Gastrocnemius medialis (tissue), 4 donors: Measurements from ENCODE around the gene UGP2. TPM values are rescaled to one million over a fixed set of nuclear protein-coding genes. Genes with fewer than 3 reads are reported as not detected.

ENCODE experiments used
- ATAC-seq, 2 donors: fragments of 150-250 bp; one replicate each; pipeline ENCODE4 v1.9.1; 2016
- DNase-seq, 2 donors: peaks; one replicate each; pipeline ENCODE4 v3.0.0-alpha.2; 2019
- H3K27ac ChIP-seq, 4 donors: fragments of 200-600 bp; sonication (generic); 1 replicate in 1 of 4; 2 replicates in 3 of 4; pipeline ENCODE4 v1.5.1; 2016 to 2018; ENCODE audit warnings: mild to moderate bottlenecking in 2 of 4, moderate library complexity in 1 of 4
- H3K27me3 ChIP-seq, 3 donors: fragments of 200-600 bp; sonication (generic) in 2 of 3; 1 replicate in 1 of 3; 2 replicates in 2 of 3; pipeline versions ENCODE4 v1.5.1 to v1.6.0; 2016 to 2019; ENCODE audit warnings: mild to moderate bottlenecking in 1 of 3, moderate library complexity in 1 of 3
- H3K36me3 ChIP-seq, 2 donors: fragments of 200-600 bp; sonication (generic) in 1 of 2; one replicate each; pipeline ENCODE4 v1.5.1; 2017 to 2018
- H3K4me1 ChIP-seq, 2 donors: fragments of 200-600 bp; sonication (generic) in 1 of 2; one replicate each; pipeline ENCODE4 v1.5.1; 2016 to 2017; ENCODE audit warnings: mild to moderate bottlenecking in 2 of 2
- H3K4me3 ChIP-seq, 4 donors: fragments of 200-600 bp; sonication (generic) in 3 of 4; 1 replicate in 1 of 4; 2 replicates in 3 of 4; pipeline ENCODE4 v1.5.1; 2016 to 2019; ENCODE audit warnings: mild to moderate bottlenecking in 2 of 4
- H3K9me3 ChIP-seq, 3 donors: fragments of 200-600 bp; sonication (generic) in 2 of 3; 1 replicate in 1 of 3; 2 replicates in 2 of 3; pipeline ENCODE4 v1.5.1; 2016 to 2019
- POLR2A ChIP-seq, 2 donors: fragments of 450-650 bp; IDR thresholded peaks; one replicate each; pipeline ENCODE4 v1.6.1; 2017; ENCODE audit warnings: antibody characterized with exemption in 2 of 2, mild to moderate bottlenecking in 2 of 2, moderate library complexity in 2 of 2
- in situ Hi-C, 4 donors: fragments of 200-750 bp; cut with MboI; loops; one replicate each; pipeline versions ENCODE4 v1.15.0 to v1.8.0; 2017; ENCODE audit warnings: low sequenced_read_pairs in 4 of 4
- intact Hi-C: fragments of 100-400 bp; cut with DNase I; formaldehyde crosslinking; loops from one replicate; pipeline ENCODE4 v1.15.1; 2023; ENCODE audit warnings: low total_unique reads
- total RNA-seq, 4 donors: library from RNA; depleted of rRNA; stranded (reverse); fragments of >200 nt; gene quantifications; one replicate each; pipeline versions ENCODE4 v1.1.0 to v1.2.3, GENCODE V29; 2016
- TF ChIP-seq, protein P1 (sequence below), 5 experiments: fragments of 450-650 bp in 3 of 5; fragments of 200-600 bp in 2 of 5; sonication (generic) in 2 of 5; IDR thresholded peaks in 4 of 5; conservative IDR thresholded peaks in 1 of 5; 1 replicate in 4 of 5; 2 replicates in 1 of 5; pipeline ENCODE4 v1.5.1; 2016 to 2019; ENCODE audit warnings: antibody characterized with exemption in 5 of 5, mild to moderate bottlenecking in 3 of 5, moderate library complexity in 3 of 5

The UGP2 gene
- total RNA-seq, 4 donors from 2014 or later = 398 to 784 (median 580) TPM

DNA sequence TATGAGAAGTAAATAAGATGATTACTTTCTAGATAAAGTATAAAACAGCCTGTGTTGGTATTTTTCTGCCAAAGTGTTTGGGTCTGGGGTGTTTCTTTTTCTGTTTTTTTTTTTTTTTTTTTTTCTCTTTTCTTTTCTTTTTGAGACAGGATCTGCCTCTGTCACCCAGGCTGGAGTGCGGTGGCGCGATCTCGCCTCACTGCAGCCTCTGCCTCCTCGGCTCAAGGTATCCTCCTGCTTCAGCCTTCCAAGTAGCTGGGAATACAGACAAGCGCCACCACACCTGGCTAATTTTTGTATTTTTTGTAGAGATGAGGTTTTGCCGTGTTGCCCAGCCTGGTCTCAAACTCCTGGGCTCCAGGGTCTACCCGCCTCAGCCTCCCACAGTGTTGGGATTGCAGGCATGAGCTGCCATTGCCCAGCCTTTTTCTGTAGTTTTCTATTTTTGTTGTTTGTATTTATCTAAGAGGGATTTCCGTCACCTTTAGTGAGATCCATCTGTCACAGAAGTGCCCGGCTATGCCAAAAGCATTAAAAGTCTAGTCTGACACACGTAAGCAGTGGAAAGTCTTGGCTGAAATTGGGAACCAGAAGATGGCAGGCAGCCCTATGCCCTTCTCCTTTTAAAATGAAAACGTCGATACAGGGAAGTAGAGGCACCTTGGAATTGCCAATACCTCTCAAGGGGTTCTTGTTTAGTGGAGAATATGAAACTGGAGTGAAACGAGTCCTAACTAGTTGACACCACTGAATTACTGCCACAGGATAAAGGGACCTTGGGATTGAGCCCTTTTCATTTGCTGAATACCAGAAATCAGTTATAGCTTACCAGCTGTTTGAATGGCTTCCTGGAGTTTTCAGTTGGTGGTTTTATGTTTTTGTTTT lies 14.0 kb downstream of the UGP2 start:
- Histone ChIP-seq H3K9me3 (no peaks in the 10 kb centered on the region), H3K4me3 (peak overlapping the region in 2 of 4 donors; percentile 9 to 24), H3K36me3 (peaks cover 0 to 42% of the 10 kb centered on the region in 2 donors), H3K27ac (peak overlapping the region; percentile 77 to 98 (median 96)), H3K4me1 (peaks cover 52 to 53% of the 10 kb centered on the region in 2 donors), H3K27me3 (no peaks in the 10 kb centered on the region)
- no peak for TF ChIP-seq POLR2A (IDR thresholded peaks at IDR 0.05)
- TF ChIP-seq, protein P1, sequence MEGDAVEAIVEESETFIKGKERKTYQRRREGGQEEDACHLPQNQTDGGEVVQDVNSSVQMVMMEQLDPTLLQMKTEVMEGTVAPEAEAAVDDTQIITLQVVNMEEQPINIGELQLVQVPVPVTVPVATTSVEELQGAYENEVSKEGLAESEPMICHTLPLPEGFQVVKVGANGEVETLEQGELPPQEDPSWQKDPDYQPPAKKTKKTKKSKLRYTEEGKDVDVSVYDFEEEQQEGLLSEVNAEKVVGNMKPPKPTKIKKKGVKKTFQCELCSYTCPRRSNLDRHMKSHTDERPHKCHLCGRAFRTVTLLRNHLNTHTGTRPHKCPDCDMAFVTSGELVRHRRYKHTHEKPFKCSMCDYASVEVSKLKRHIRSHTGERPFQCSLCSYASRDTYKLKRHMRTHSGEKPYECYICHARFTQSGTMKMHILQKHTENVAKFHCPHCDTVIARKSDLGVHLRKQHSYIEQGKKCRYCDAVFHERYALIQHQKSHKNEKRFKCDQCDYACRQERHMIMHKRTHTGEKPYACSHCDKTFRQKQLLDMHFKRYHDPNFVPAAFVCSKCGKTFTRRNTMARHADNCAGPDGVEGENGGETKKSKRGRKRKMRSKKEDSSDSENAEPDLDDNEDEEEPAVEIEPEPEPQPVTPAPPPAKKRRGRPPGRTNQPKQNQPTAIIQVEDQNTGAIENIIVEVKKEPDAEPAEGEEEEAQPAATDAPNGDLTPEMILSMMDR (IDR thresholded peaks at IDR 0.05 in 4 of 5, conservative IDR thresholded peaks at IDR 0.05 in 1 of 5) = no peak
- intact Hi-C loops = no loop called here
- DNase-seq (no peak), ATAC-seq (no peak)
- in situ Hi-C loops = loop anchor here in 2 of 4 donors (10.0 to 25.0 kb wide), 2 partner anchors 161 to 168 kb away; no protein-coding TSS in a partner anchor

DNA sequence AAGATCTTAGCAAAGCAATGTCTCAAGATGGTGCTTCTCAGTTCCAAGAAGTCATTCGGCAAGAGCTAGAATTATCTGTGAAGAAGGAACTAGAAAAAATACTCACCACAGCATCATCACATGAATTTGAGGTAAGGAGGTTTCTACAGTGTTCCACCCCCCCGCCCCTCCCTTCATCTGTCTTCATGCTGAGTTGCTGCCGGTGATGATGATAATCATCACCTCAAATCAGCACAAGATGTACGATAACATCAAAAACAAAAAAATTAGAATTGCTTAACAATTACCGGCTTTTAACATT lies 14.6 kb downstream of the UGP2 start:
- H3K36me3 ChIP-seq = peaks cover 0 to 42% of the 10 kb centered on the region in 2 donors
- peak in 1 of 2 donors; percentile 27 for ATAC-seq
- H3K4me1 ChIP-seq = peaks cover 47 to 53% of the 10 kb centered on the region in 2 donors
- peak overlapping the region; percentile 77 to 98 (median 96) for H3K27ac ChIP-seq
- H3K9me3 ChIP-seq = no peaks in the 10 kb centered on the region
- in situ Hi-C loops = loop anchor here in 2 of 4 donors (10.0 to 25.0 kb wide), 2 partner anchors 161 to 169 kb away; no protein-coding TSS in a partner anchor
- no peaks in the 10 kb centered on the region for H3K27me3 ChIP-seq
- peak overlapping the region in 1 of 4 donors; percentile 24 for H3K4me3 ChIP-seq
- TF ChIP-seq, protein P1 (IDR thresholded peaks at IDR 0.05 in 4 of 5, conservative IDR thresholded peaks at IDR 0.05 in 1 of 5) = no peak
- no peak for TF ChIP-seq POLR2A (IDR thresholded peaks at IDR 0.05)
- intact Hi-C loops = no loop called here
- DNase-seq = no peak

DNA sequence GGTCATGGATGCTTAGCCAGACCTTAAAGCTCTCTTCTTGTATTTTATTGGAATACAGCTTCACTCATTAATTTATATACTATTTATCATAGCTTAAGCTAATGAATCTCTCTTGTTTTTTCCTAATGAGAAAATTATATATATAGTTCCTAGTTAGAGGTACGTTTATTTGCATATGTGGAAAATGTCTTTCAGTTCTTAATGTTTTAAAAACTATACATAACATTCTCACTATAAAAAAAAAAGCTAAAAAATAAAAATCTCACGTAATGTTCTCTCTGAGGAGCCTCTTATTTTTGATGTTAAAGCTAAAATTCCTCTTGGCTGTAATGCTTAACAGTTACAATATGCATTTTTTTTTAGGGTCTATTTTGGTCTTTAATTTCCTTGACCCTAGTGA lies 16.6 kb downstream of the UGP2 start:
- no peaks in the 10 kb centered on the region for H3K27me3 ChIP-seq
- H3K4me1 ChIP-seq = peaks cover 47 to 51% of the 10 kb centered on the region in 2 donors
- in situ Hi-C loops = loop anchor here in 2 of 4 donors (10.0 to 25.0 kb wide), 2 partner anchors 163 to 171 kb away; no protein-coding TSS in a partner anchor
- ATAC-seq (no peak), DNase-seq (no peak)
- H3K36me3 ChIP-seq = peaks cover 0 to 47% of the 10 kb centered on the region in 2 donors
- no peaks in the 10 kb centered on the region for H3K9me3 ChIP-seq
- no peak overlapping the region for H3K4me3 ChIP-seq
- TF ChIP-seq, protein P1 (IDR thresholded peaks at IDR 0.05 in 4 of 5, conservative IDR thresholded peaks at IDR 0.05 in 1 of 5) = no peak
- intact Hi-C loops = no loop called here
- H3K27ac ChIP-seq = peak overlapping the region; percentile 77 to 98 (median 96)

DNA sequence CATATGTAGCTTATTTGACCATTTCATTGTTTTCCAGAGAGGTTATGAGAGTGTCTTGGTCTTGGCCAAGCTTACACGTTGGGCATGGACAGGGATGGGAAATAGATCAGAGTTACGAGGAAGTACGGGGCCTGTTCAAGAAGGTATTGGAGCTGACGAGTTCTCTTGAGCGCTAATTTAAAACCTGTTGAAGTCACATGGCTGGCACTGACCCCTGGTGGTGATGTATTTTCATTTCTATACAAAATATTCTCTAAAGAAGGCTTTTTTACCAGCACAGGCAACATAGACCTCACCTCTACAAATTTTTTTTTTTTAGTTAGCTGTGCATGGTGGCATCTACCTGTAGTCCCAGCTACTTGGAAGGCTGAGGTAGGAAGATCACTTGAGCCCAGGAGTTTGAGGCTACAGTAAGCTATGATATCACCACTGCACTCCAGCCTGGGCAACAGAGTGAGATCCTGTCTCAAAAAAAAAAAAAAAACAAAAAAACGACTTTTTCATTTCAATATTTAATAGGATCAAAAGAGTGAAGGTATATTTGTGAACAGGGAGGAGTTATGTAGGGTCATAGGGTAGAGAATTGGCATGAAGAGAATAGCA lies 19.6 kb downstream of the UGP2 start:
- no peak overlapping the region for H3K4me3 ChIP-seq
- in situ Hi-C loops (loop anchor here in 2 of 4 donors (10.0 to 25.0 kb wide), 2 partner anchors 167 to 174 kb away; no protein-coding TSS in a partner anchor), intact Hi-C loops (loop anchor here (5.0 kb wide), 1 partner anchor 164 kb away; no protein-coding TSS in a partner anchor)
- DNase-seq (no peak), ATAC-seq (peak in 1 of 2 donors; percentile 52)
- H3K27ac ChIP-seq = peak overlapping the region; percentile 78 to 97 (median 82)
- TF ChIP-seq, protein P1 (IDR thresholded peaks at IDR 0.05 in 4 of 5, conservative IDR thresholded peaks at IDR 0.05 in 1 of 5) = peak; percentile 15 to 56 (median 52)
- no peak for TF ChIP-seq POLR2A (IDR thresholded peaks at IDR 0.05)
- peaks cover 0 to 54% of the 10 kb centered on the region in 2 donors for H3K36me3 ChIP-seq
- no peaks in the 10 kb centered on the region for H3K27me3 ChIP-seq
- H3K9me3 ChIP-seq = no peaks in the 10 kb centered on the region
- peaks cover 52 to 57% of the 10 kb centered on the region in 2 donors for H3K4me1 ChIP-seq
